Measurements from ENCODE around the gene ATF4.

DNA sequence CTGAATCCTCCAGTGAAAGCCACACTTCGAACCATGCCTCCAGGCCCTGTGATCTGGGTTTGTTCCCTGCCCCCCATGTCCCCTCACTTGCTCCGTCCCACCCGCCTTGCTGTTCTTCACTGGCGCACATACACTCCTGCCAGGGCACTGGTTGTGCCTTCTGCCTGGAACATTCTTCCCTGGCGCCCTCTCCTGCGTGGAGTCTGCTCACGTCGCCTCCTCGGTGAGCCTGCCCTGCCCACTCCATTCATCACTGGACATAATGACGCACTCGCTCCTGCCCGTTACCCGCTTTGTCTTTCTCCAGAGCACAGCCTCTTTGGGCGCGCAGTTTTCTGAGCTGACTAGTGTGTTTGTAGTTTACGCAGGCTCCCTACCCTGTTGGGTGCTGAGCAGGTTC lies 39.3 kb upstream of the ATF4 start:
- TF ChIP-seq, protein P1, sequence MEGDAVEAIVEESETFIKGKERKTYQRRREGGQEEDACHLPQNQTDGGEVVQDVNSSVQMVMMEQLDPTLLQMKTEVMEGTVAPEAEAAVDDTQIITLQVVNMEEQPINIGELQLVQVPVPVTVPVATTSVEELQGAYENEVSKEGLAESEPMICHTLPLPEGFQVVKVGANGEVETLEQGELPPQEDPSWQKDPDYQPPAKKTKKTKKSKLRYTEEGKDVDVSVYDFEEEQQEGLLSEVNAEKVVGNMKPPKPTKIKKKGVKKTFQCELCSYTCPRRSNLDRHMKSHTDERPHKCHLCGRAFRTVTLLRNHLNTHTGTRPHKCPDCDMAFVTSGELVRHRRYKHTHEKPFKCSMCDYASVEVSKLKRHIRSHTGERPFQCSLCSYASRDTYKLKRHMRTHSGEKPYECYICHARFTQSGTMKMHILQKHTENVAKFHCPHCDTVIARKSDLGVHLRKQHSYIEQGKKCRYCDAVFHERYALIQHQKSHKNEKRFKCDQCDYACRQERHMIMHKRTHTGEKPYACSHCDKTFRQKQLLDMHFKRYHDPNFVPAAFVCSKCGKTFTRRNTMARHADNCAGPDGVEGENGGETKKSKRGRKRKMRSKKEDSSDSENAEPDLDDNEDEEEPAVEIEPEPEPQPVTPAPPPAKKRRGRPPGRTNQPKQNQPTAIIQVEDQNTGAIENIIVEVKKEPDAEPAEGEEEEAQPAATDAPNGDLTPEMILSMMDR (IDR thresholded peaks at IDR 0.05; ENCODE audit: low read length) = no peak
- no peak for TF ChIP-seq EZH2 (IDR thresholded peaks at IDR 0.05; ENCODE audit: borderline replicate concordance, low read length)

Measured in OCI-LY1 (cell line).